HCT116 (cell line): ENCODE measurements around the gene MAOA. TPM values are rescaled to one million over a fixed set of nuclear protein-coding genes. Genes with fewer than 3 reads are reported as not detected.

Source experiments
- ATAC-seq: fragments of 200-7000 bp; cut with Tn5 transposase; 2 replicates; pipeline ENCODE4 v1.9.1; 2020; ENCODE audit warnings: mild to moderate bottlenecking, moderate library complexity
- BruUV-seq: library from RNA; stranded (reverse); fragments of 400-500 nt; replicated peaks from 2 replicates; lab custom pipeline; 2021; lab: Mats Ljungman, UMichigan
- CTCF ChIA-PET: fragments of 300-600 bp; sonication (Branson Sonifier 250); formaldehyde crosslinking; loops from one replicate; lab custom pipeline; 2021; ENCODE audit warnings: antibody characterized with exemption; lab: Charles Lee
- POLR2A ChIA-PET: fragments of 300-600, 350-600 bp; sonication (Branson Sonifier 250); formaldehyde crosslinking; loops from one replicate; lab custom pipeline; 2021; ENCODE audit warnings: antibody characterized with exemption; lab: Charles Lee
- RAD21 ChIA-PET, 2 experiments: fragments of 300-600 bp; sonication (Branson Sonifier 250); formaldehyde crosslinking; loops; one replicate each; lab custom pipeline; 2023; ENCODE audit warnings: low total read pairs in 2 of 2; ENCODE audit not compliant: uncharacterized antibody in 2 of 2, unreplicated experiment in 2 of 2, low non-redundant PET in 1 of 2; lab: Charles Lee
- DNase-seq: peaks from one replicate; pipeline ENCODE4 v3.0.0-alpha.2; 2010; ENCODE audit warnings: low read depth, low spot score
- H2AFZ ChIP-seq: fragments of 200-600 bp; shearing (Covaris generic), sonication (generic); 2 replicates; pipeline ENCODE4 v1.6.1; 2017; ENCODE audit warnings: low read depth, mixed run types, mixed read lengths, antibody characterized with exemption, low read length; ENCODE audit not compliant: poor library complexity, severe bottlenecking
- H3K27ac ChIP-seq: 2 replicates; pipeline ENCODE4 v1.5.1; 2012; ENCODE audit warnings: low read depth, low read length
- H3K27me3 ChIP-seq: fragments of 200-600 bp; sonication (generic); 2 replicates; pipeline ENCODE4 v1.6.1; 2016; ENCODE audit warnings: mixed run types, low read length, mixed read lengths; ENCODE audit not compliant: insufficient read depth
- H3K36me3 ChIP-seq, 2 experiments: fragments of 200-500 bp in 1 of 2; fragments of 200-600 bp in 1 of 2; sonication (Bioruptor generic) in 1 of 2; sonication (generic) in 1 of 2; 2 replicates each; pipeline versions ENCODE4 v1.5.1 to v1.6.1; 2014 to 2016; ENCODE audit warnings: low read length in 2 of 2, inconsistent platforms in 1 of 2, mixed read lengths in 1 of 2, mixed run types in 1 of 2; ENCODE audit not compliant: insufficient read depth in 2 of 2, control insufficient read depth in 1 of 2
- H3K4me1 ChIP-seq, 2 experiments: fragments of 200-600 bp in 1 of 2; sonication (generic) in 1 of 2; 2 replicates each; pipeline versions ENCODE4 v1.5.1 to v1.6.1; 2012 to 2017; ENCODE audit warnings: low read length in 2 of 2, inconsistent platforms in 1 of 2, mild to moderate bottlenecking in 1 of 2, mixed read lengths in 1 of 2, mixed run types in 1 of 2, moderate library complexity in 1 of 2; ENCODE audit not compliant: insufficient read depth in 2 of 2, control insufficient read depth in 1 of 2
- H3K4me2 ChIP-seq: fragments of 200-600 bp; sonication (generic); 2 replicates; pipeline ENCODE4 v1.6.1; 2017; ENCODE audit warnings: mixed run types, low read length, mixed read lengths
- H3K4me3 ChIP-seq, 2 experiments: fragments of 200-600 bp in 1 of 2; sonication (generic) in 1 of 2; replicated peaks in 1 of 2; 2 replicates each; pipeline ENCODE4 v1.5.1; 2011 to 2016; ENCODE audit warnings: low read length in 2 of 2, control low read depth in 1 of 2, low read depth in 1 of 2, mild to moderate bottlenecking in 1 of 2, mixed read lengths in 1 of 2, mixed run types in 1 of 2
- H3K79me2 ChIP-seq: fragments of 200-600 bp; sonication (generic); 2 replicates; pipeline ENCODE4 v1.6.1; 2017; ENCODE audit warnings: mild to moderate bottlenecking, mixed run types, low read length, moderate library complexity, mixed read lengths; ENCODE audit not compliant: insufficient read depth
- H3K9ac ChIP-seq: fragments of 200-600 bp; sonication (generic); 2 replicates; pipeline ENCODE4 v1.6.1; 2016; ENCODE audit warnings: low read length, mixed read lengths
- H3K9me2 ChIP-seq: fragments of 200-600 bp; sonication (generic), shearing (Covaris generic); 2 replicates; pipeline ENCODE4 v1.6.1; 2017; ENCODE audit warnings: mixed run types, mild to moderate bottlenecking, moderate library complexity; ENCODE audit not compliant: insufficient read depth
- H3K9me3 ChIP-seq, 2 experiments: fragments of 200-500 bp in 1 of 2; fragments of 200-600 bp in 1 of 2; sonication (Bioruptor generic) in 1 of 2; sonication (generic) in 1 of 2; 2 replicates each; pipeline ENCODE4 v1.6.1; 2014 to 2017; ENCODE audit warnings: low read length in 2 of 2, mixed read lengths in 2 of 2, inconsistent platforms in 1 of 2, low read depth in 1 of 2, mild to moderate bottlenecking in 1 of 2, mixed run types in 1 of 2, moderate library complexity in 1 of 2; ENCODE audit not compliant: control insufficient read depth in 1 of 2, insufficient read depth in 1 of 2
- H4K20me1 ChIP-seq: fragments of 200-600 bp; sonication (generic), shearing (Covaris generic); 2 replicates; pipeline ENCODE4 v1.6.1; 2017; ENCODE audit warnings: mixed run types, mild to moderate bottlenecking, moderate library complexity; ENCODE audit not compliant: insufficient read depth
- CBX3 ChIP-seq: IDR thresholded peaks from 2 replicates; pipeline ENCODE4 v1.6.1; 2012; ENCODE audit warnings: low read depth
- CTCF ChIP-seq, 3 experiments: fragments of 200-600 bp in 1 of 3; sonication (generic) in 1 of 3; IDR thresholded peaks in 2 of 3; conservative IDR thresholded peaks in 1 of 3; 2 replicates each; pipeline ENCODE4 v1.5.1; 2012 to 2017; ENCODE audit warnings: low read depth in 2 of 3, low read length in 2 of 3, antibody characterized with exemption in 1 of 3, borderline replicate concordance in 1 of 3, control low read depth in 1 of 3, mild to moderate bottlenecking in 1 of 3, mixed read lengths in 1 of 3, mixed run types in 1 of 3, moderate library complexity in 1 of 3; ENCODE audit not compliant: insufficient read depth in 1 of 3
- EGR1 ChIP-seq: IDR thresholded peaks from 2 replicates; pipeline ENCODE4 v1.6.1; 2012; ENCODE audit warnings: low read depth
- ELF1 ChIP-seq: IDR thresholded peaks from 2 replicates; pipeline ENCODE4 v1.6.1; 2012; ENCODE audit warnings: low read depth, borderline replicate concordance
- EZH2phosphoT487 ChIP-seq: fragments of 200-600 bp; IDR thresholded peaks from 2 replicates; pipeline ENCODE4 v1.6.1; 2018; ENCODE audit warnings: antibody characterized with exemption, borderline replicate concordance
- FOSL1 ChIP-seq: IDR thresholded peaks from 2 replicates; pipeline ENCODE4 v1.6.1; 2012; ENCODE audit warnings: low read depth
- JUND ChIP-seq: IDR thresholded peaks from 2 replicates; pipeline ENCODE4 v1.6.1; 2012
- MAX ChIP-seq: IDR thresholded peaks from 2 replicates; pipeline ENCODE4 v1.6.1; 2012
- POLR2A ChIP-seq: IDR thresholded peaks from 2 replicates; pipeline ENCODE4 v1.7.0; 2011; ENCODE audit warnings: borderline replicate concordance; ENCODE audit not compliant: insufficient read depth, insufficient read length; ENCODE audit errors: extremely low read depth
- POLR2AphosphoS5 ChIP-seq: IDR thresholded peaks from 2 replicates; pipeline ENCODE4 v1.6.1; 2011; ENCODE audit warnings: mild to moderate bottlenecking, low read depth, low read length, moderate library complexity
- TCF7L2 ChIP-seq: IDR thresholded peaks from 2 replicates; pipeline ENCODE4 v1.7.0; 2011; ENCODE audit warnings: borderline replicate concordance, inconsistent platforms; ENCODE audit not compliant: insufficient read depth, insufficient read length; ENCODE audit errors: extremely low read depth
- YY1 ChIP-seq: IDR thresholded peaks from 2 replicates; pipeline ENCODE4 v1.6.1; 2011; ENCODE audit warnings: low read length, low read depth, moderate library complexity, mild to moderate bottlenecking; ENCODE audit not compliant: insufficient replicate concordance; ENCODE audit errors: extremely low read depth
- ZBTB33 ChIP-seq: IDR thresholded peaks from 2 replicates; pipeline ENCODE4 v1.6.1; 2011; ENCODE audit warnings: mild to moderate bottlenecking, low read length, moderate library complexity; ENCODE audit not compliant: insufficient replicate concordance; ENCODE audit errors: extremely low read depth
- ZFX ChIP-seq: fragments of 450-650 bp; IDR thresholded peaks from 2 replicates; pipeline ENCODE4 v1.6.1; 2017
- intact Hi-C: fragments of 100-400 bp; cut with micrococcal nuclease; formaldehyde crosslinking; loops from 2 replicates; pipeline ENCODE4 v1.10.0; 2022
- total RNA-seq: library from RNA; stranded (reverse); gene quantifications from one replicate; pipeline ENCODE4 v1.2.1, GENCODE V29; 2021; ENCODE audit not compliant: unreplicated experiment

The MAOA gene
- total RNA-seq, 1 experiment from 2014 or later = 13.6 TPM

GRCh38 chrX:43664258-43664657 lies 8.2 kb downstream of the MAOA start:
- intact Hi-C loops = no loop called here
- Histone ChIP-seq H3K36me3 (no peaks in the 10 kb centered on the region), H3K27me3 (no peaks in the 10 kb centered on the region), H3K9ac (no peak overlapping the region), H3K4me3 (no peak overlapping the region), H3K4me2 (no peak overlapping the region), H4K20me1 (no peaks in the 10 kb centered on the region), H3K27ac (no peak overlapping the region), H3K9me2 (no peaks in the 10 kb centered on the region), H3K9me3 (no peaks in the 10 kb centered on the region), H2AFZ (no peak overlapping the region), H3K4me1 (no peaks in the 10 kb centered on the region), H3K79me2 (no peaks in the 10 kb centered on the region)
- no TSS peak for BruUV-seq
- RAD21 ChIA-PET = no interaction called here
- CTCF ChIA-PET = no interaction called here
- ATAC-seq (no peak), DNase-seq (no peak)
- POLR2A ChIA-PET = no interaction called here
- TF ChIP-seq POLR2A (no peak), ELF1 (no peak), POLR2AphosphoS5 (no peak), CTCF (IDR thresholded peaks at IDR 0.05 in 2 of 3, conservative IDR thresholded peaks at IDR 0.05 in 1 of 3; ENCODE audit: borderline replicate concordance in 1 of 3, insufficient read depth in 1 of 3, low read depth in 2 of 3, low read length in 2 of 3) (no peak), TCF7L2 (no peak), MAX (no peak), EGR1 (no peak), YY1 (no peak), ZFX (no peak), CBX3 (no peak), ZBTB33 (no peak), EZH2phosphoT487 (no peak), JUND (no peak), FOSL1 (no peak)
